SK-N-SH treated with all-trans-retinoic acid at 6 μM for 48 hours (cell line): ENCODE results near the gene PARD3B.

Source experiments
- ATAC-seq: fragments of 200-7000 bp; cut with Tn5 transposase; 3 replicates; pipeline ENCODE4 v1.9.1; 2020; ENCODE audit warnings: mild to moderate bottlenecking, moderate library complexity
- ARNTL ChIP-seq: fragments of 450-650 bp; formaldehyde crosslinking; IDR thresholded peaks from 2 replicates; pipeline ENCODE4 v1.5.0; 2020; ENCODE audit warnings: low read depth, mild to moderate bottlenecking, moderate library complexity, borderline replicate concordance
- BACH2 ChIP-seq: fragments of 250-450 bp; sonication (Bioruptor Pico); IDR thresholded peaks from 2 replicates; pipeline ENCODE4 v1.9.0; 2021; ENCODE audit warnings: mild to moderate bottlenecking, borderline replicate concordance
- CREB5 ChIP-seq: fragments of 250-450 bp; sonication (Bioruptor Pico); IDR thresholded peaks from 2 replicates; pipeline ENCODE4 v1.5.1; 2020; ENCODE audit warnings: low read depth, mild to moderate bottlenecking, moderate library complexity
- CSDC2 ChIP-seq: fragments of 250-450 bp; sonication (Bioruptor Pico); IDR thresholded peaks from 2 replicates; pipeline ENCODE4 v1.5.0; 2020; ENCODE audit warnings: mild to moderate bottlenecking, moderate library complexity
- GLIS3 ChIP-seq: fragments of 250-450 bp; sonication (Bioruptor Pico); IDR thresholded peaks from 2 replicates; pipeline ENCODE4 v1.5.0; 2020; ENCODE audit warnings: mild to moderate bottlenecking, moderate library complexity
- ISL1 ChIP-seq: fragments of 250-450 bp; sonication (Bioruptor Pico); IDR thresholded peaks from 2 replicates; pipeline ENCODE4 v2.1.2; 2022; ENCODE audit warnings: mild to moderate bottlenecking, moderate library complexity
- OSR1 ChIP-seq: fragments of 250-450 bp; sonication (Bioruptor Pico); IDR thresholded peaks from 2 replicates; pipeline ENCODE4 v1.8.0; 2022; ENCODE audit warnings: moderate library complexity, mild to moderate bottlenecking, inconsistent platforms
- PPARA ChIP-seq: fragments of 250-450 bp; sonication (Bioruptor Pico); IDR thresholded peaks from 2 replicates; pipeline ENCODE4 v1.5.0; 2020; ENCODE audit warnings: mild to moderate bottlenecking, borderline replicate concordance
- RARB ChIP-seq: fragments of 250-450 bp; sonication (Bioruptor Pico); IDR thresholded peaks from 2 replicates; pipeline ENCODE4 v1.8.0; 2021; ENCODE audit warnings: mild to moderate bottlenecking, moderate library complexity
- SNAI2 ChIP-seq: fragments of 250-450 bp; sonication (Bioruptor Pico); IDR thresholded peaks from 2 replicates; pipeline ENCODE4 v1.5.0; 2020; ENCODE audit warnings: mild to moderate bottlenecking, moderate library complexity
- TCF4 ChIP-seq: fragments of 250-450 bp; sonication (Bioruptor Pico); IDR thresholded peaks from 2 replicates; pipeline ENCODE4 v1.8.0; 2021; ENCODE audit warnings: mild to moderate bottlenecking, moderate library complexity, borderline replicate concordance
- ZC3H10 ChIP-seq: fragments of 250-450 bp; sonication (Bioruptor Pico); IDR thresholded peaks from 2 replicates; pipeline ENCODE4 v1.5.1; 2021; ENCODE audit warnings: mild to moderate bottlenecking, moderate library complexity
- ZFP3 ChIP-seq: fragments of 250-450 bp; sonication (Bioruptor Pico); IDR thresholded peaks from 2 replicates; pipeline ENCODE4 v1.5.0; 2020; ENCODE audit warnings: mild to moderate bottlenecking, moderate library complexity
- ZFP30 ChIP-seq: fragments of 450-650 bp; formaldehyde crosslinking; IDR thresholded peaks from 2 replicates; pipeline ENCODE4 v1.5.0; 2022; ENCODE audit warnings: mild to moderate bottlenecking, moderate library complexity
- ZNF565 ChIP-seq: fragments of 450-650 bp; formaldehyde crosslinking; conservative IDR thresholded peaks from 2 replicates; pipeline ENCODE4 v1.5.0; 2020; ENCODE audit warnings: low read depth, mild to moderate bottlenecking, moderate library complexity
- ZNF70 ChIP-seq: fragments of 450-650 bp; formaldehyde crosslinking; IDR thresholded peaks from 2 replicates; pipeline ENCODE4 v1.5.0; 2020; ENCODE audit warnings: mild to moderate bottlenecking, moderate library complexity
- ZNF8 ChIP-seq: fragments of 450-650 bp; formaldehyde crosslinking; IDR thresholded peaks from 2 replicates; pipeline ENCODE4 v1.5.0; 2020; ENCODE audit warnings: mild to moderate bottlenecking, moderate library complexity
- TF ChIP-seq, protein P1 (sequence below): fragments of 250-450 bp; sonication (Bioruptor Pico); IDR thresholded peaks from 2 replicates; pipeline ENCODE4 v1.5.1; 2021; ENCODE audit warnings: mild to moderate bottlenecking, moderate library complexity
- TF ChIP-seq, protein P2 (sequence below): fragments of 250-450 bp; sonication (Bioruptor Pico); IDR thresholded peaks from 2 replicates; pipeline ENCODE4 v1.8.0; 2020; ENCODE audit warnings: mild to moderate bottlenecking, moderate library complexity, borderline replicate concordance
- TF ChIP-seq, protein P3 (sequence below): fragments of 250-450 bp; sonication (Bioruptor Pico); IDR thresholded peaks from 2 replicates; pipeline ENCODE4 v1.8.0; 2021; ENCODE audit warnings: low read depth, mild to moderate bottlenecking, moderate library complexity, borderline replicate concordance
- TF ChIP-seq, protein P4 (sequence below): fragments of 250-450 bp; sonication (Bioruptor Pico); IDR thresholded peaks from 2 replicates; pipeline ENCODE4 v1.5.0; 2020; ENCODE audit warnings: mild to moderate bottlenecking, moderate library complexity

The PARD3B gene

GRCh38 chr2:205461169-205461568, 915.9 kb downstream of the PARD3B start:
- TF ChIP-seq, protein P1, sequence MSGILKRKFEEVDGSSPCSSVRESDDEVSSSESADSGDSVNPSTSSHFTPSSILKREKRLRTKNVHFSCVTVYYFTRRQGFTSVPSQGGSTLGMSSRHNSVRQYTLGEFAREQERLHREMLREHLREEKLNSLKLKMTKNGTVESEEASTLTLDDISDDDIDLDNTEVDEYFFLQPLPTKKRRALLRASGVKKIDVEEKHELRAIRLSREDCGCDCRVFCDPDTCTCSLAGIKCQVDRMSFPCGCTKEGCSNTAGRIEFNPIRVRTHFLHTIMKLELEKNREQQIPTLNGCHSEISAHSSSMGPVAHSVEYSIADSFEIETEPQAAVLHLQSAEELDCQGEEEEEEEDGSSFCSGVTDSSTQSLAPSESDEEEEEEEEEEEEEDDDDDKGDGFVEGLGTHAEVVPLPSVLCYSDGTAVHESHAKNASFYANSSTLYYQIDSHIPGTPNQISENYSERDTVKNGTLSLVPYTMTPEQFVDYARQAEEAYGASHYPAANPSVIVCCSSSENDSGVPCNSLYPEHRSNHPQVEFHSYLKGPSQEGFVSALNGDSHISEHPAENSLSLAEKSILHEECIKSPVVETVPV (CRISPR knock-in tag), result no peak
- TF ChIP-seq ZNF8 (CRISPR knock-in tag) (no peak), ZC3H10 (CRISPR knock-in tag) (no peak), SNAI2 (no peak), RARB (no peak), CSDC2 (CRISPR knock-in tag) (no peak), PPARA (CRISPR knock-in tag) (no peak), ISL1 (CRISPR knock-in tag) (no peak), ZNF565 (no peak), GLIS3 (no peak), ZFP30 (CRISPR knock-in tag) (no peak)
- TF ChIP-seq, protein P2, sequence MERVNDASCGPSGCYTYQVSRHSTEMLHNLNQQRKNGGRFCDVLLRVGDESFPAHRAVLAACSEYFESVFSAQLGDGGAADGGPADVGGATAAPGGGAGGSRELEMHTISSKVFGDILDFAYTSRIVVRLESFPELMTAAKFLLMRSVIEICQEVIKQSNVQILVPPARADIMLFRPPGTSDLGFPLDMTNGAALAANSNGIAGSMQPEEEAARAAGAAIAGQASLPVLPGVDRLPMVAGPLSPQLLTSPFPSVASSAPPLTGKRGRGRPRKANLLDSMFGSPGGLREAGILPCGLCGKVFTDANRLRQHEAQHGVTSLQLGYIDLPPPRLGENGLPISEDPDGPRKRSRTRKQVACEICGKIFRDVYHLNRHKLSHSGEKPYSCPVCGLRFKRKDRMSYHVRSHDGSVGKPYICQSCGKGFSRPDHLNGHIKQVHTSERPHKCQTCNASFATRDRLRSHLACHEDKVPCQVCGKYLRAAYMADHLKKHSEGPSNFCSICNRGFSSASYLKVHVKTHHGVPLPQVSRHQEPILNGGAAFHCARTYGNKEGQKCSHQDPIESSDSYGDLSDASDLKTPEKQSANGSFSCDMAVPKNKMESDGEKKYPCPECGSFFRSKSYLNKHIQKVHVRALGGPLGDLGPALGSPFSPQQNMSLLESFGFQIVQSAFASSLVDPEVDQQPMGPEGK, result no peak
- TF ChIP-seq, protein P3, sequence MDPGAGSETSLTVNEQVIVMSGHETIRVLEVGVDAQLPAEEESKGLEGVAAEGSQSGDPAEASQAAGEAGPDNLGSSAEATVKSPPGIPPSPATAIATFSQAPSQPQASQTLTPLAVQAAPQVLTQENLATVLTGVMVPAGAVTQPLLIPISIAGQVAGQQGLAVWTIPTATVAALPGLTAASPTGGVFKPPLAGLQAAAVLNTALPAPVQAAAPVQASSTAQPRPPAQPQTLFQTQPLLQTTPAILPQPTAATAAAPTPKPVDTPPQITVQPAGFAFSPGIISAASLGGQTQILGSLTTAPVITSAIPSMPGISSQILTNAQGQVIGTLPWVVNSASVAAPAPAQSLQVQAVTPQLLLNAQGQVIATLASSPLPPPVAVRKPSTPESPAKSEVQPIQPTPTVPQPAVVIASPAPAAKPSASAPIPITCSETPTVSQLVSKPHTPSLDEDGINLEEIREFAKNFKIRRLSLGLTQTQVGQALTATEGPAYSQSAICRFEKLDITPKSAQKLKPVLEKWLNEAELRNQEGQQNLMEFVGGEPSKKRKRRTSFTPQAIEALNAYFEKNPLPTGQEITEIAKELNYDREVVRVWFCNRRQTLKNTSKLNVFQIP (CRISPR knock-in tag), result no peak
- ATAC-seq, result no peak

- TF ChIP-seq SNAI2, result no peak
- no peak for TF ChIP-seq OSR1
- no peak for TF ChIP-seq ZNF8 (CRISPR knock-in tag)
- no peak for TF ChIP-seq ZNF565
- no peak for TF ChIP-seq ZFP30 (CRISPR knock-in tag)
- no peak for TF ChIP-seq RARB
- TF ChIP-seq CREB5, result no peak
- TF ChIP-seq BACH2, result no peak
- TF ChIP-seq PPARA (CRISPR knock-in tag), result no peak
- TF ChIP-seq, all 23 proteins: peak for 0
- ATAC-seq, result no peak
Measured at GRCh38 chr2:205461678-205462665, 916.7 kb downstream of the PARD3B start.

- TF ChIP-seq ZNF8 (CRISPR knock-in tag), result no peak
- no peak for ATAC-seq
Measured at GRCh38 chr2:205462681-205463345, 917.5 kb downstream of the PARD3B start.

DNA sequence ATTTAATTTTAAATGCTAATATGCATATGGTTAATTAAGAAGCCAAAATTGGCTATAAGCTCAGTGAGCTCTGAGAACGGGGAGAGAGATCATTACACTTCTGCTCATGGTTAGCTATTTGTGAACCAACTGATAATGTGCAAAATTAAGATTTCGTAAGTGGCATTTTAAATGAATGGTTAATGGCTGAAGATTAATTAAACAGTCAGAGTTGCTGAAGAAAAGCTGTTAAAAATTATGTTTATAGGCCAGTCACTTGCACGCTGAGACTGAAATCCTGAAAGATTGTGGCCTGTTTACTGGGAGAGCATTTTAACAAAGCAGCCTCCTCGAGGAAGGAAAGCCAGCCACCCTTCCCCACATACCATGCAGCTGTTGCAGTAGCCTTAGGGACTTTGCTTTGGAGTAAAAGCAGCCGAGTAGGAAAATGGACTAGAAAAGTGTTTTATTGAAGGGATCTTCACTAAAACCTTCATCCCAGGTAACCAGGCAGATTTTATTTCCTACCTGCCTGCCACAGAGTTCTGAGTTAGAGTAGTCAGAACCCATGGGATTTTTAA, 918.3 kb downstream of the PARD3B start:
- ATAC-seq, result no peak
- TF ChIP-seq ZFP3 (CRISPR knock-in tag) (no peak), RARB (no peak), CSDC2 (CRISPR knock-in tag) (no peak), PPARA (CRISPR knock-in tag) (no peak), ZNF8 (CRISPR knock-in tag) (no peak), TCF4 (CRISPR knock-in tag) (no peak), GLIS3 (no peak), ZFP30 (CRISPR knock-in tag) (no peak), ZC3H10 (CRISPR knock-in tag) (no peak), SNAI2 (no peak), ZNF70 (CRISPR knock-in tag) (no peak), ARNTL (no peak), BACH2 (no peak), OSR1 (no peak)
- TF ChIP-seq, protein P4, sequence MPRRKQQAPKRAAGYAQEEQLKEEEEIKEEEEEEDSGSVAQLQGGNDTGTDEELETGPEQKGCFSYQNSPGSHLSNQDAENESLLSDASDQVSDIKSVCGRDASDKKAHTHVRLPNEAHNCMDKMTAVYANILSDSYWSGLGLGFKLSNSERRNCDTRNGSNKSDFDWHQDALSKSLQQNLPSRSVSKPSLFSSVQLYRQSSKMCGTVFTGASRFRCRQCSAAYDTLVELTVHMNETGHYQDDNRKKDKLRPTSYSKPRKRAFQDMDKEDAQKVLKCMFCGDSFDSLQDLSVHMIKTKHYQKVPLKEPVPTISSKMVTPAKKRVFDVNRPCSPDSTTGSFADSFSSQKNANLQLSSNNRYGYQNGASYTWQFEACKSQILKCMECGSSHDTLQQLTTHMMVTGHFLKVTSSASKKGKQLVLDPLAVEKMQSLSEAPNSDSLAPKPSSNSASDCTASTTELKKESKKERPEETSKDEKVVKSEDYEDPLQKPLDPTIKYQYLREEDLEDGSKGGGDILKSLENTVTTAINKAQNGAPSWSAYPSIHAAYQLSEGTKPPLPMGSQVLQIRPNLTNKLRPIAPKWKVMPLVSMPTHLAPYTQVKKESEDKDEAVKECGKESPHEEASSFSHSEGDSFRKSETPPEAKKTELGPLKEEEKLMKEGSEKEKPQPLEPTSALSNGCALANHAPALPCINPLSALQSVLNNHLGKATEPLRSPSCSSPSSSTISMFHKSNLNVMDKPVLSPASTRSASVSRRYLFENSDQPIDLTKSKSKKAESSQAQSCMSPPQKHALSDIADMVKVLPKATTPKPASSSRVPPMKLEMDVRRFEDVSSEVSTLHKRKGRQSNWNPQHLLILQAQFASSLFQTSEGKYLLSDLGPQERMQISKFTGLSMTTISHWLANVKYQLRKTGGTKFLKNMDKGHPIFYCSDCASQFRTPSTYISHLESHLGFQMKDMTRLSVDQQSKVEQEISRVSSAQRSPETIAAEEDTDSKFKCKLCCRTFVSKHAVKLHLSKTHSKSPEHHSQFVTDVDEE (CRISPR knock-in tag), result no peak
- TF ChIP-seq, protein P1 (CRISPR knock-in tag), result no peak
